ENCODE data around the gene IBTK.

DNA sequence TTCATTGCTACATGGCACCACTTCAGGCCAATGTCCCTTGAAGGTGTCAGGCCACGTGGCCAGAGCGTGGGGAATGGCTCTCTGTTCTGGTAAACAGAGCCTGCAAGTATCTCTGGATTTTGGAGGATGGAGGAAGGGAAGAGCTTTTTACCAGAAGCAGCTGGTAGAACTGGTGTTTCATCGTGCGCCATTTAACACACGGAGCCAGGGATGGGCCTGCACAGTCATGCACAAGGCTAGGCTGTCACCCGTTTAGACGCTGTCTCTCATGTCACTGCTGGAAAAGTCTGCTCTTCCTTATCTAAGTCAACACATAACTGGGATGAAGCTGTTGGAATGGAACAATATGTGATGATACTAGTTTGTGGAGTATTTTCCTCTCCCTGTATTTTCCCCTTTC is 123.9 kb downstream of the IBTK start:
- TF ChIP-seq CTCF (IDR thresholded peaks at IDR 0.05 in 8 of 11, conservative IDR thresholded peaks at IDR 0.05 in 3 of 11) (no peak), POLR2AphosphoS5 (IDR thresholded peaks at IDR 0.05) (no peak), POLR2A (IDR thresholded peaks at IDR 0.05) (no peak)
